ENCODE results near the gene SLC25A43.
"Not testable (repeated sequence)": the region's sequence is repeated elsewhere in the genome, so short reads cannot be mapped to it uniquely, and the experiment has no call there.

SLC25A43 gene

DNA sequence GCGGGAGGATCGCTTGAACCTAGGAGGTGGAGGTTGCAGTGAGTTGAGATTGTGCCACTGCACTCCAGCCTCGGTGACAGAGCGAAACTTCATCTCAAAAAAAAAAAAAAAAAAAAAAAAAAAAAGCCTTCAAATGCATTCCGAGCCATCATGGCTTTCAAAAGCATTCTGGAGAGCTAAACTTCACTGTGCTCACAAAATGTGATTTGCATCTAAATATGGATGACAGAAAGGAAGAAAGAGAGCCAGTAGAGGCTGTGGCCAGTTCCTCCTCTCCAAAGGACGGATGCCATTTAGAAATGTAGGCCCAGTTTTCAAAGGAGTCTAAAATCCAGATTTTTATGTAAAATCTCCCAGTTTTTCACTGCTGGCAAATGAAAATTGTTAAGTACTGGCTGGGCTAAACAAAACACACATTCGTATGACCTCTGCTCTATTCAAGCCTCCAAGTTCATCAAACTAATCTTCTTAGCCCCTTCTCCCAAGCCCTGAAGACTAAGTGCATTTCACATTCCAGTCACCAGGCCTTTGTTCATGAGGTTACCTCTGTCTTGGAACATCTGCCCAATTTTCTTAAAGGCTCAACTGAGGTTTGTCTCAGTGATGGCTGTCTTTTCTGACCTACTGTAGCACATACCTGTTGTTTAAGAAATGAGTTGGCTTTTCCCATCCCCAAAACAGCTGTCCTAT, 22.0 kb downstream of the SLC25A43 start:
- H3K4me3 ChIP-seq (ENCODE audit: low read depth, low read length) = no peak overlapping the region
- TF ChIP-seq, protein P1, sequence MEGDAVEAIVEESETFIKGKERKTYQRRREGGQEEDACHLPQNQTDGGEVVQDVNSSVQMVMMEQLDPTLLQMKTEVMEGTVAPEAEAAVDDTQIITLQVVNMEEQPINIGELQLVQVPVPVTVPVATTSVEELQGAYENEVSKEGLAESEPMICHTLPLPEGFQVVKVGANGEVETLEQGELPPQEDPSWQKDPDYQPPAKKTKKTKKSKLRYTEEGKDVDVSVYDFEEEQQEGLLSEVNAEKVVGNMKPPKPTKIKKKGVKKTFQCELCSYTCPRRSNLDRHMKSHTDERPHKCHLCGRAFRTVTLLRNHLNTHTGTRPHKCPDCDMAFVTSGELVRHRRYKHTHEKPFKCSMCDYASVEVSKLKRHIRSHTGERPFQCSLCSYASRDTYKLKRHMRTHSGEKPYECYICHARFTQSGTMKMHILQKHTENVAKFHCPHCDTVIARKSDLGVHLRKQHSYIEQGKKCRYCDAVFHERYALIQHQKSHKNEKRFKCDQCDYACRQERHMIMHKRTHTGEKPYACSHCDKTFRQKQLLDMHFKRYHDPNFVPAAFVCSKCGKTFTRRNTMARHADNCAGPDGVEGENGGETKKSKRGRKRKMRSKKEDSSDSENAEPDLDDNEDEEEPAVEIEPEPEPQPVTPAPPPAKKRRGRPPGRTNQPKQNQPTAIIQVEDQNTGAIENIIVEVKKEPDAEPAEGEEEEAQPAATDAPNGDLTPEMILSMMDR (IDR thresholded peaks at IDR 0.05; ENCODE audit: low read depth, low read length) = no peak

DNA sequence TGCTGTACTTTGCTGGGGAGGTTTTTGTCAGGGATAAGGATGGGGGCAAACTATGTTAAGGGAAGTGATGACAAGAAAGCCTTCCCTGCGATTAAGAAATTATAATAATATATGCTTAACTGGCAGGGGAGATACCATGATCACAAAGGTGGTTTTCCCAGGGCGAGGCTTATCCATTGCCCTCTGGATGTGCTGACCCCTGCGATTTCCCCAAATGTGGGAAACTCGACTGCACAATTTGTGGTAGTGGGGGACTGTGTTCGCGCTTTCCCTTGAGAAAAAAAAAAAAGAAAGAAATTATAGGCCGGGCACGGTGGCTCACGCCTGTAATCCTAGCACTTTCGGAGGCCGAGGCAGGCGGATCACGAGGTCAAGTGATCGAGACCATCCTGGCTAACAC, 24.5 kb downstream of the SLC25A43 start:
- TF ChIP-seq, protein P1 (IDR thresholded peaks at IDR 0.05; ENCODE audit: low read depth, low read length) = no peak
- no peak overlapping the region for H3K4me3 ChIP-seq (ENCODE audit: low read depth, low read length)

DNA sequence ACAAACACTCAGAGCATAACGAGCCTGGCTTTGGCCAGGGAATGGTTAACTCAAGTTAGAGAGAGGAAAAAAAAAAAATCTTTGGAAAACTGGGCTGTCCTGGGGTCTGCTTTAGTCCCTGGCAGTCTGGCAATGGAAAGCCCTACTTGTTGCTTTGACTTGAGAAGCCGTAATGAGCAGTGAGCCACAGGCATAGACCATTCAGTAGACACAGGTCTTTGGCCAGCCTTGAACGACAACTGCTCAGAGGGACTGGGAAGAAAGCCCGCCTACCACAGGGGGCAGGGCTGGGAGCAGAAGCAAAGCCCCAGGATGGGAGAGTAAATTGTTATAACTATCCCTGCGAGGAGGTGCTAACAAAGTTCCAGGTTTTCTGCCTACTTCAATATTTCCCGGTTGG, 25.9 kb downstream of the SLC25A43 start:
- no peak overlapping the region for H3K4me3 ChIP-seq (ENCODE audit: low read depth, low read length)
- TF ChIP-seq, protein P1 (IDR thresholded peaks at IDR 0.05; ENCODE audit: low read depth, low read length) = no peak

DNA sequence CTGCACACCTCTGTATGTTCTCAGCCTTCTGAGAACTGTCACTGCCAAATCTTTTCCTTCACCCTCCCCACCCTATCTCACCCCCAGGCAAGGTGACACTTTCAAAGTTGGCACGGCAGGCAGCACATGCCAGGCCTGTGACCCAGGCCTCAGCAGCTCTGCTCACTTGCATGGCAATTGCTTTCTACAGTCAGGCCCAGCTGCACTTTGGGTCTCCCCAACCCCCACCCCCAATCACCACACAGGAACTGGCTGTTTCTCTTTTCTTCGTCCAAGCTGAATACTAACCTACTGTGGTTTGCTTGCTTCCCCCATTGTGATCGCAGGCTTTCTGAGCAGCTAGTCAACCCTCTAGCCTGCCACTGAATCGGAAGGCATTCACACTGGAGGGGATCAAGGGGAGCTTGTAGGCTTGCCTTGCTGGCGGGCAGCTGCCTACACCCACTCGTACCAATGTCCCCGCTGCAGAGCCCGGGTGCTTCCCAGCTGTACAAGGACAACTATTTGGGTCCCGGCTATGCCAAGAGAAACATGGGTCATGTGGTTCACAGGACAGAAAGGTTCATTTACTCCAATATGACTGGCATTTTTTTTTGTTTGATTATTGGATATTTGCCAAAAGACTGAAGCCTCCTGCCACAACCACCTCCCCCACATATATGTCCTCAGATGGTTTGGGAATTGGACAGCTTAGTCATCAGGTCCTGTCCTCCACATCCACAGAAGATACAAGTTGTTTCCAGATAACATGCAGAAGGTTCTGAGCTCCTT, 28.1 kb downstream of the SLC25A43 start:
- TF ChIP-seq, protein P1 (IDR thresholded peaks at IDR 0.05; ENCODE audit: low read depth, low read length) = no peak
- H3K4me3 ChIP-seq (ENCODE audit: low read depth, low read length) = no peak overlapping the region

DNA sequence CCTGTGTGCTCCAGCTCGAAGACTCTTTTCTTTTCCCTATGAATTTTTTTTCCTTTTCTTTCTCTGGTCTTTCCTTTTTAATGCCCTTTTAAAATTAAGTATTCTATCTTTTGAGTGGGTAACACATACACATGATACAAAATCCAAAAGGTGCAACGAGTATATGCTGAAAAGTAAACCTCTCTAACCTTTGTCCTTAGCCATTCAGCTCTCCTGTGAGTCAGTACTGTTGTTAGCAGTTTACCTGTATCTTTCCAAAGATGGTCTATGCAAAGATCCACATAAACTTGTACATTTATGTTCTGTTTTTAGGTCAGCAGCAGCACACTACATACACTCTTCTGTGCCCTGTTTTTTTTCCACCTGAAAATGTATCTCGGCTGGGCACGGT, 28.7 kb downstream of the SLC25A43 start:
- no peak overlapping the region for H3K4me3 ChIP-seq (ENCODE audit: low read depth, low read length)
- TF ChIP-seq, protein P1 (IDR thresholded peaks at IDR 0.05; ENCODE audit: low read depth, low read length) = no peak

DNA sequence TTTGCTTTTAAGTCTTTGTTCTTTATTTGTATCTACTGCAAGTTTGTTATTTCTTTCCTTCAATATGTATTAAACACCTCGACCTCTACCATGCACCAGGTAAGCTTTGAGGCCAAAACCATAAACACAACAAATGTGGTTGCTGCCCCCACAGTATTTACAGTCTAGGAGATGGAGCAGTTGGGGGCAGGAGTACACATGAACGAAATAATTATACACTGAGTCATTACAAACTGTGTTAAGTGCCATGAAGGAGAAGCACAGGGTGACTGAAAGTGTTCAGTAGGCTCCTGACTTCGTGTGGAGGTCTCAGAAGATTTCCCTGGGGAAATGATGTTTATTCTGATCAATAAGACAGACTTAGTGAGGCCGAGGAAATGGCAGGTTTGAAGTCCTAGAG, 30.3 kb downstream of the SLC25A43 start:
- H3K4me3 ChIP-seq (ENCODE audit: low read depth, low read length) = no peak overlapping the region
- TF ChIP-seq, protein P1 (IDR thresholded peaks at IDR 0.05; ENCODE audit: low read depth, low read length) = no peak

DNA sequence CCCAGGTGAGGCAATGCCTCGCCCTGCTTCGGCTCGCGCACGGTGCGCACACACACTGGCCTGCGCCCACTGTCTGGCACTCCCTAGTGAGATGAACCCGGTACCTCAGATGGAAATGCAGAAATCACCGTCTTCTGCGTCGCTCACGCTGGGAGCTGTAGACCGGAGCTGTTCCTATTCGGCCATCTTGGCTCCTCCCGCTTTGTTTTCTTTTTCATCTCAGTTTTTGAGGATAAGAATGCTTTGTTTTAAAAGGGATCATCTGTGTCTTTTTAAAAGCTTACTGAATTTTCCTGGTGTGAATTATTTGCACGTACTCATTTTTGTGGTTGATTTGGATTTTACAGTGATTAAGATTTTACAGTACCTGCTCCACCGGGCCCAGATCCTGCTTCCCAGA, 42.2 kb downstream of the SLC25A43 start:
- H3K4me3 ChIP-seq (ENCODE audit: low read depth, low read length) = not testable (repeated sequence)

Measured in WI38 (cell line).